Measurements from ENCODE around the gene ARHGAP6.

The ARHGAP6 gene

GRCh38 chrX:11097933-11098332 lies 567.8 kb downstream of the ARHGAP6 start:
- no peaks in the 10 kb centered on the region for H3K9me3 ChIP-seq (ENCODE audit: control insufficient read depth, insufficient read depth, low read length)
- H3K36me3 ChIP-seq (ENCODE audit: insufficient read depth, low read length): no peaks in the 10 kb centered on the region

GRCh38 chrX:11089802-11090201 lies 575.9 kb downstream of the ARHGAP6 start:
- H3K9ac ChIP-seq (ENCODE audit: low read depth, low read length): no peak overlapping the region
- peaks cover 12% of the 10 kb centered on the region; the same call in 1 of the 2 replicates for H3K9me3 ChIP-seq (ENCODE audit: control insufficient read depth, insufficient read depth, low read length)
- H3K36me3 ChIP-seq (ENCODE audit: insufficient read depth, low read length): no peaks in the 10 kb centered on the region
- H3K4me1 ChIP-seq (ENCODE audit: insufficient read depth, low read length): no peaks in the 10 kb centered on the region

More at GRCh38 chrX:11097933-11098332, 567.8 kb downstream of the ARHGAP6 start:
- Histone ChIP-seq H3K4me1 (ENCODE audit: insufficient read depth, low read length) (peaks cover 5% of the 10 kb centered on the region; the same call in 1 of the 2 replicates), H3K9ac (ENCODE audit: low read depth, low read length) (no peak overlapping the region)

All from ES-I3 (cell line).